HG03442 (cell line): Measurements from ENCODE around the gene SEMA3C.

Experiments
- ATAC-seq: cut with Tn5 transposase; IDR thresholded peaks from one replicate; pipeline ENCODE4 v1.9.1; 2021; ENCODE audit warnings: mild to moderate bottlenecking, moderate library complexity; ENCODE audit not compliant: unreplicated experiment

SEMA3C gene

GRCh38 chr7:80858141-80858903 lies 60.5 kb downstream of the SEMA3C start:
- ATAC-seq: peak; percentile 78

- no peak for ATAC-seq
These were observed 62.1 kb downstream of the SEMA3C start for GRCh38 chr7:80856769-80857168.

GRCh38 chr7:80851896-80852476 lies 66.9 kb downstream of the SEMA3C start:
- no peak for ATAC-seq

- ATAC-seq: no peak
These were observed 70.0 kb downstream of the SEMA3C start for GRCh38 chr7:80848841-80849240.

- no peak for ATAC-seq
These were observed 71.0 kb downstream of the SEMA3C start for GRCh38 chr7:80847895-80848294.

GRCh38 chr7:80847027-80847426 lies 71.8 kb downstream of the SEMA3C start:
- ATAC-seq: no peak

GRCh38 chr7:80844916-80845315 lies 73.9 kb downstream of the SEMA3C start:
- no peak for ATAC-seq

- ATAC-seq: no peak
These were observed 75.7 kb downstream of the SEMA3C start for GRCh38 chr7:80843018-80843677.

GRCh38 chr7:80842022-80842790 lies 76.6 kb downstream of the SEMA3C start:
- ATAC-seq: no peak

- ATAC-seq: no peak
These were observed 77.4 kb downstream of the SEMA3C start for GRCh38 chr7:80841423-80841955.

- no peak for ATAC-seq
These were observed 78.2 kb downstream of the SEMA3C start for GRCh38 chr7:80840681-80841080.

- ATAC-seq: no peak
These were observed 79.0 kb downstream of the SEMA3C start for GRCh38 chr7:80839855-80840254.

- no peak for ATAC-seq
These were observed 80.2 kb downstream of the SEMA3C start for GRCh38 chr7:80838643-80839042.

- no peak for ATAC-seq
These were observed 81.5 kb downstream of the SEMA3C start for GRCh38 chr7:80837345-80837744.

GRCh38 chr7:80835251-80835650 lies 83.6 kb downstream of the SEMA3C start:
- no peak for ATAC-seq

- no peak for ATAC-seq
These were observed 85.3 kb downstream of the SEMA3C start for GRCh38 chr7:80833289-80834268.

- ATAC-seq: no peak
These were observed 86.8 kb downstream of the SEMA3C start for GRCh38 chr7:80832006-80832405.

GRCh38 chr7:80830584-80831285 lies 88.1 kb downstream of the SEMA3C start:
- no peak for ATAC-seq

- no peak for ATAC-seq
These were observed 88.8 kb downstream of the SEMA3C start for GRCh38 chr7:80830010-80830409.
